ENCODE data around the gene CBARP.

The CBARP gene

GRCh38 chr19:1236576-1236975 is 1.2 kb downstream of the CBARP start:
- no peak for DNase-seq

GRCh38 chr19:1235625-1236538 is 1.9 kb downstream of the CBARP start:
- DNase-seq: no peak

GRCh38 chr19:1234955-1235380 is 2.8 kb downstream of the CBARP start:
- no peak for DNase-seq

GRCh38 chr19:1234051-1234954 is 3.5 kb downstream of the CBARP start:
- no peak for DNase-seq

- no peak for DNase-seq
Observed at GRCh38 chr19:1233115-1233667, 4.6 kb downstream of the CBARP start.

- DNase-seq: no peak
Observed at GRCh38 chr19:1232652-1233072, 5.1 kb downstream of the CBARP start.

- no peak for DNase-seq
Observed at GRCh38 chr19:1231729-1232637, 5.8 kb downstream of the CBARP start.

- no peak for DNase-seq
Observed at GRCh38 chr19:1230783-1231489, 6.9 kb downstream of the CBARP start.

GRCh38 chr19:1229924-1230782 is 7.7 kb downstream of the CBARP start:
- DNase-seq: no peak

GRCh38 chr19:1229056-1229923 is 8.5 kb downstream of the CBARP start:
- no peak for DNase-seq

- no peak for DNase-seq
Observed at GRCh38 chr19:1228161-1228957, 9.4 kb downstream of the CBARP start.

GRCh38 chr19:1227304-1228054 is 10.3 kb downstream of the CBARP start:
- DNase-seq: no peak

- DNase-seq: no peak
Observed at GRCh38 chr19:1226522-1227303, 11.1 kb downstream of the CBARP start.

- DNase-seq: no peak
Observed at GRCh38 chr19:1226227-1226518, 11.6 kb downstream of the CBARP start.

GRCh38 chr19:1225440-1226226 is 12.2 kb downstream of the CBARP start:
- DNase-seq: no peak

GRCh38 chr19:1224847-1225246 is 13.0 kb downstream of the CBARP start:
- no peak for DNase-seq
